Neural cell (in vitro differentiated cells): ENCODE measurements around the gene ARHGEF17. TPM values are rescaled to one million over a fixed set of nuclear protein-coding genes. Genes with fewer than 3 reads are reported as not detected.

Experiments
- H2AFZ ChIP-seq: fragments of 200-600, 300-800 bp; sonication (generic), shearing (Covaris generic); 2 replicates; pipeline ENCODE4 v1.6.0; 2014; ENCODE audit warnings: low read depth, mild to moderate bottlenecking, antibody characterized with exemption, low read length, moderate library complexity
- H3F3A ChIP-seq: fragments of 200-600 bp; shearing (Covaris generic); 2 replicates; pipeline ENCODE4 v1.6.1; 2016; ENCODE audit warnings: mild to moderate bottlenecking, moderate library complexity, mixed read lengths, antibody characterized with exemption, low read length; ENCODE audit not compliant: insufficient read depth, poor library complexity, severe bottlenecking
- H3K27ac ChIP-seq: fragments of 200-600, 300-800 bp; sonication (generic), shearing (Covaris generic); 2 replicates; pipeline ENCODE4 v1.5.1; 2014; ENCODE audit warnings: mild to moderate bottlenecking, low read length, moderate library complexity
- H3K27me3 ChIP-seq: fragments of 300-800, 200-600 bp; sonication (generic), shearing (Covaris generic); 2 replicates; pipeline ENCODE4 v1.6.0; 2014; ENCODE audit warnings: mild to moderate bottlenecking, low read depth, low read length, moderate library complexity; ENCODE audit not compliant: insufficient read depth
- H3K36me3 ChIP-seq: fragments of 300-800, 200-600 bp; sonication (generic), shearing (Covaris generic); 2 replicates; pipeline ENCODE4 v1.5.1; 2014; ENCODE audit warnings: mild to moderate bottlenecking, antibody characterized with exemption, low read length, moderate library complexity; ENCODE audit not compliant: insufficient read depth
- H3K4me2 ChIP-seq: fragments of 300-800, 200-600 bp; sonication (generic), shearing (Covaris generic); 2 replicates; pipeline ENCODE4 v1.6.0; 2014; ENCODE audit warnings: mild to moderate bottlenecking, low read length
- H3K4me3 ChIP-seq: fragments of 300-800, 200-600 bp; sonication (generic), shearing (Covaris generic); 2 replicates; pipeline ENCODE4 v1.5.1; 2014; ENCODE audit warnings: mild to moderate bottlenecking, low read length, moderate library complexity
- H3K79me2 ChIP-seq: fragments of 200-600 bp; shearing (Covaris generic); replicated peaks from 2 replicates; pipeline ENCODE4 v1.6.0; 2014; ENCODE audit warnings: mild to moderate bottlenecking, low read length, moderate library complexity; ENCODE audit not compliant: insufficient read depth
- H3K9ac ChIP-seq: fragments of 300-800, 200-600 bp; sonication (generic), shearing (Covaris generic); 2 replicates; pipeline ENCODE4 v1.6.1; 2016; ENCODE audit warnings: mild to moderate bottlenecking, low read length, mixed read lengths
- H3K9me2 ChIP-seq: fragments of 200-600 bp; shearing (Covaris generic); 2 replicates; pipeline ENCODE4 v1.6.1; 2016; ENCODE audit warnings: mild to moderate bottlenecking, low read length, mixed read lengths; ENCODE audit not compliant: insufficient read depth
- H3K9me3 ChIP-seq: fragments of 200-600, 300-800 bp; sonication (generic), shearing (Covaris generic); 2 replicates; pipeline ENCODE4 v1.6.1; 2016; ENCODE audit warnings: mild to moderate bottlenecking, mixed run types, low read length, moderate library complexity, mixed read lengths
- H4K20me1 ChIP-seq: fragments of 200-600 bp; shearing (Covaris generic); 2 replicates; pipeline ENCODE4 v1.6.1; 2016; ENCODE audit warnings: mild to moderate bottlenecking, mixed run types; ENCODE audit not compliant: insufficient read depth
- EP300 ChIP-seq: fragments of 450-650 bp; conservative IDR thresholded peaks from 2 replicates; pipeline ENCODE4 v1.6.1; 2014; ENCODE audit warnings: antibody characterized with exemption, mild to moderate bottlenecking, moderate library complexity; ENCODE audit not compliant: poor library complexity, severe bottlenecking
- EZH2 ChIP-seq: fragments of 200-600, 300-800 bp; shearing (Covaris generic), sonication (generic); IDR thresholded peaks from 2 replicates; pipeline ENCODE4 v1.6.1; 2014; ENCODE audit warnings: antibody characterized with exemption, low read length, borderline replicate concordance, mild to moderate bottlenecking; ENCODE audit not compliant: insufficient read depth, poor library complexity, severe bottlenecking
- MXI1 ChIP-seq: fragments of 450-650 bp; conservative IDR thresholded peaks from 2 replicates; pipeline ENCODE4 v1.6.1; 2014; ENCODE audit warnings: antibody characterized with exemption, mild to moderate bottlenecking; ENCODE audit not compliant: poor library complexity, severe bottlenecking
- POLR2AphosphoS5 ChIP-seq: IDR thresholded peaks from 2 replicates; pipeline ENCODE4 v1.6.1; 2012
- RAD21 ChIP-seq: fragments of 450-650 bp; conservative IDR thresholded peaks from 2 replicates; pipeline ENCODE4 v1.6.1; 2014; ENCODE audit warnings: antibody characterized with exemption, mild to moderate bottlenecking, moderate library complexity
- SMC3 ChIP-seq: fragments of 450-650 bp; conservative IDR thresholded peaks from 2 replicates; pipeline ENCODE4 v1.6.1; 2014; ENCODE audit warnings: antibody characterized with exemption, mild to moderate bottlenecking, moderate library complexity; ENCODE audit not compliant: poor library complexity
- TAF1 ChIP-seq: IDR thresholded peaks from 2 replicates; pipeline ENCODE4 v1.6.1; 2012; ENCODE audit warnings: low read depth
- polyA plus RNA-seq: library from polyadenylated mRNA; depleted of rRNA; stranded (reverse); fragments of >200 nt; gene quantifications from 2 replicates; pipeline ENCODE4 v1.2.3, GENCODE V29; 2014
- TF ChIP-seq, protein P1 (sequence below): fragments of 450-650 bp; IDR thresholded peaks from 2 replicates; pipeline ENCODE4 v1.5.1; 2014; ENCODE audit warnings: antibody characterized with exemption, mild to moderate bottlenecking, moderate library complexity; ENCODE audit not compliant: poor library complexity, severe bottlenecking
- TF ChIP-seq, protein P2 (sequence below): IDR thresholded peaks from 2 replicates; pipeline ENCODE4 v1.6.1; 2012; ENCODE audit warnings: borderline replicate concordance

ARHGEF17 gene
- polyA plus RNA-seq, 1 donor from 2014 or later: 7.9 TPM

DNA sequence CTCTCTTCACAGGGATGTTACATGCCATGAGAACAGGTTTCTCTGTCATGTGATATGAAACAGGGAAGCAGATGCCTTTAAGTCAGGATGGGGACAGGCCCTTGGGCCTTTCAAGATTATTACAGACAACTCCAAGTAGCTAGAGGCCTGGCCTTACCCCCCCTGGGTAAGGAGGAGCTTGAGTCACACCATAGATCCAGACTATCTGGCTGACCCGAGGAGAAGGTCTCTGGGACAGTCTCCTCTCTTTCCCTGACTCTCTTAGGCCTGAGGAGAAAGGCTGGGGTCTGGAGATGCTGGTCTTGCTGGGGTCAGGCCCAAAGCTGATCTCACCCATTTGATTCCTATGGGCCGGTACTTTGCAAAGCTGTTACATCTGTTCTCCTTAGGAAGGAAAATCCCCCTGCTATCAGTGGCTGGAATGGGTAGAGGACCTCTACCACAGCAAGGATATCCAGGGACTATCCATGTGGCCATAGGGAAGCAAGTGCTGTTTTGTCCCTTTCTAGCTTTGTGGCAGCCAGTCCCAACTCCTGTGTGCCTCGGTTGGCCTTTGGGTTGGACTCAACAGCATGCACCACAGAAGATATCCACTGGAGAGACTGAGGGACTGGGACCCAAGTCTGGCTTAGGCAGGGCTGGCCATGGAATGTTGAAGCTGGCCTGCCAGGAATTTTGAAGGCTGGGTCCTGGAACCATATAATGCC, 93.3 kb downstream of the ARHGEF17 start:
- H3K9ac ChIP-seq: no peak overlapping the region
- no peaks in the 10 kb centered on the region for H3K9me2 ChIP-seq
- peaks cover 8% of the 10 kb centered on the region for H3K36me3 ChIP-seq
- no peaks in the 10 kb centered on the region for H3K27me3 ChIP-seq
- H3K27ac ChIP-seq: no peak overlapping the region
- H2AFZ ChIP-seq: no peak overlapping the region
- no peaks in the 10 kb centered on the region for H3K79me2 ChIP-seq
- TF ChIP-seq POLR2AphosphoS5 (no peak), TAF1 (no peak), EP300 (no peak), EZH2 (no peak), RAD21 (no peak), MXI1 (no peak), SMC3 (no peak)
- TF ChIP-seq, protein P1, sequence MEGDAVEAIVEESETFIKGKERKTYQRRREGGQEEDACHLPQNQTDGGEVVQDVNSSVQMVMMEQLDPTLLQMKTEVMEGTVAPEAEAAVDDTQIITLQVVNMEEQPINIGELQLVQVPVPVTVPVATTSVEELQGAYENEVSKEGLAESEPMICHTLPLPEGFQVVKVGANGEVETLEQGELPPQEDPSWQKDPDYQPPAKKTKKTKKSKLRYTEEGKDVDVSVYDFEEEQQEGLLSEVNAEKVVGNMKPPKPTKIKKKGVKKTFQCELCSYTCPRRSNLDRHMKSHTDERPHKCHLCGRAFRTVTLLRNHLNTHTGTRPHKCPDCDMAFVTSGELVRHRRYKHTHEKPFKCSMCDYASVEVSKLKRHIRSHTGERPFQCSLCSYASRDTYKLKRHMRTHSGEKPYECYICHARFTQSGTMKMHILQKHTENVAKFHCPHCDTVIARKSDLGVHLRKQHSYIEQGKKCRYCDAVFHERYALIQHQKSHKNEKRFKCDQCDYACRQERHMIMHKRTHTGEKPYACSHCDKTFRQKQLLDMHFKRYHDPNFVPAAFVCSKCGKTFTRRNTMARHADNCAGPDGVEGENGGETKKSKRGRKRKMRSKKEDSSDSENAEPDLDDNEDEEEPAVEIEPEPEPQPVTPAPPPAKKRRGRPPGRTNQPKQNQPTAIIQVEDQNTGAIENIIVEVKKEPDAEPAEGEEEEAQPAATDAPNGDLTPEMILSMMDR: no peak
- TF ChIP-seq, protein P2, sequence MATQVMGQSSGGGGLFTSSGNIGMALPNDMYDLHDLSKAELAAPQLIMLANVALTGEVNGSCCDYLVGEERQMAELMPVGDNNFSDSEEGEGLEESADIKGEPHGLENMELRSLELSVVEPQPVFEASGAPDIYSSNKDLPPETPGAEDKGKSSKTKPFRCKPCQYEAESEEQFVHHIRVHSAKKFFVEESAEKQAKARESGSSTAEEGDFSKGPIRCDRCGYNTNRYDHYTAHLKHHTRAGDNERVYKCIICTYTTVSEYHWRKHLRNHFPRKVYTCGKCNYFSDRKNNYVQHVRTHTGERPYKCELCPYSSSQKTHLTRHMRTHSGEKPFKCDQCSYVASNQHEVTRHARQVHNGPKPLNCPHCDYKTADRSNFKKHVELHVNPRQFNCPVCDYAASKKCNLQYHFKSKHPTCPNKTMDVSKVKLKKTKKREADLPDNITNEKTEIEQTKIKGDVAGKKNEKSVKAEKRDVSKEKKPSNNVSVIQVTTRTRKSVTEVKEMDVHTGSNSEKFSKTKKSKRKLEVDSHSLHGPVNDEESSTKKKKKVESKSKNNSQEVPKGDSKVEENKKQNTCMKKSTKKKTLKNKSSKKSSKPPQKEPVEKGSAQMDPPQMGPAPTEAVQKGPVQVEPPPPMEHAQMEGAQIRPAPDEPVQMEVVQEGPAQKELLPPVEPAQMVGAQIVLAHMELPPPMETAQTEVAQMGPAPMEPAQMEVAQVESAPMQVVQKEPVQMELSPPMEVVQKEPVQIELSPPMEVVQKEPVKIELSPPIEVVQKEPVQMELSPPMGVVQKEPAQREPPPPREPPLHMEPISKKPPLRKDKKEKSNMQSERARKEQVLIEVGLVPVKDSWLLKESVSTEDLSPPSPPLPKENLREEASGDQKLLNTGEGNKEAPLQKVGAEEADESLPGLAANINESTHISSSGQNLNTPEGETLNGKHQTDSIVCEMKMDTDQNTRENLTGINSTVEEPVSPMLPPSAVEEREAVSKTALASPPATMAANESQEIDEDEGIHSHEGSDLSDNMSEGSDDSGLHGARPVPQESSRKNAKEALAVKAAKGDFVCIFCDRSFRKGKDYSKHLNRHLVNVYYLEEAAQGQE: no peak
- H3K4me2 ChIP-seq: no peak overlapping the region
- H4K20me1 ChIP-seq: no peaks in the 10 kb centered on the region
- no peaks in the 10 kb centered on the region for H3K9me3 ChIP-seq
- no peaks in the 10 kb centered on the region for H3F3A ChIP-seq
- no peak overlapping the region for H3K4me3 ChIP-seq

DNA sequence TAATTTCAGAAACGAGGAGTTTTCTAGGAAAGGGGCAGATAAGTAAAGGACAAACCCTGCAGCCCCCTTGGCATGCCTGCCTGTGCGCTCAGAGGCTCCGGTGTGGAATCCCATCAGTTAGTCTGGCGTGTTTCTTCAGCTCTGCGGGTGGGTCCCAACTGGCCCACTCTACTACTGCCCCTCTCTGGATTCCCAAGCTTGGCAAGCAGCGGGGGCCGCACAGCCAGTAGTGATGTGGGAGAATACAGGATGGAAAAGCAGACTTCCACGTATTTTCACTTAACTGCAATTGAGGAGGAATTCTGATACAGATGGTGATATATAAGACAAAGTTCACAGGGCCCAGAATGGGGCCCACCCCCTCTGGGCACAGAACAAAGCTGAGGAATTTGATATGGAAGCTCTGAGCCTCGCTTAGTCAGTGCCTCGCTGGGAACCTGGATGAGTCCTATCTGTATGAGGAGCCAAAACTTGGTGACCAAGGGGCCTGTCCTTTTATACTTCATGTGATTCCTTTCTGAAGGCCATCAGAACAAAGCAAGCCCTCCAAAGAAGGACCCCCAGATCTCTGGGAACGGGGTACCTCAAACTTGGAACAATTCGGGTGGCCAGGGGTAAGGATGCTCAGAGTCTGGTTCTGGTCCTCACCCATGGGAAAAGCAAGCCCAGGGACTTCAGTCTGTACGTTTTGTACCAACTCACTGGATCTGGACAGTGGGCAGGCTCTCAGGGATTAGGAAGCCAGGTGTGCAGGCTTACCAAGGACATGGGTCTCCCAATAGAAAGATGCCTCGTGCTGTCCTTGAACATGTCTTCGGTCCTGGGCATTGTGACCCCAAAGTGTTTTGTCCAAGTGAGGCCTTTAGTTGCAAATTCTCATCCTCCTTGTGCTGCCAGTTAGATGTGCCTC, 94.1 kb downstream of the ARHGEF17 start:
- Histone ChIP-seq H2AFZ (no peak overlapping the region), H3F3A (no peaks in the 10 kb centered on the region), H3K36me3 (peaks cover 9% of the 10 kb centered on the region), H3K27ac (no peak overlapping the region), H3K9ac (no peak overlapping the region), H3K27me3 (no peaks in the 10 kb centered on the region), H3K4me2 (no peak overlapping the region), H3K4me3 (no peak overlapping the region), H3K79me2 (no peaks in the 10 kb centered on the region), H4K20me1 (no peaks in the 10 kb centered on the region), H3K9me3 (no peaks in the 10 kb centered on the region), H3K9me2 (no peaks in the 10 kb centered on the region)
- TF ChIP-seq SMC3: no peak
- no peak for TF ChIP-seq MXI1
- TF ChIP-seq, protein P1: no peak
- no peak for TF ChIP-seq EZH2
- TF ChIP-seq EP300: no peak
- TF ChIP-seq, protein P2: no peak
- no peak for TF ChIP-seq POLR2AphosphoS5
- no peak for TF ChIP-seq TAF1
- no peak for TF ChIP-seq RAD21
